H9 (cell line): ENCODE measurements around the gene AGBL4. TPM values are rescaled to one million over a fixed set of nuclear protein-coding genes. Genes with fewer than 3 reads are reported as not detected.

Experiments
- DNase-seq: peaks from one replicate; pipeline ENCODE4 v3.0.0-alpha.2; 2017
- H2AFZ ChIP-seq: one replicate; pipeline ENCODE4 v1.6.1; 2013; ENCODE audit warnings: mild to moderate bottlenecking, low read length, control low read depth, moderate library complexity
- H2AK5ac ChIP-seq: 2 replicates; pipeline ENCODE4 v1.6.1; 2013; ENCODE audit warnings: low read length, control low read depth, mixed read lengths; ENCODE audit not compliant: insufficient read length
- H2BK120ac ChIP-seq: one replicate; pipeline ENCODE4 v1.6.1; 2013; ENCODE audit warnings: low read depth, mild to moderate bottlenecking, low read length, control low read depth, inconsistent platforms; ENCODE audit not compliant: poor library complexity, severe bottlenecking
- H2BK12ac ChIP-seq: 2 replicates; pipeline ENCODE4 v1.6.1; 2013; ENCODE audit warnings: low read length, control low read depth, mixed read lengths, low read depth; ENCODE audit not compliant: insufficient read length
- H2BK15ac ChIP-seq: 2 replicates; pipeline ENCODE4 v1.6.1; 2013; ENCODE audit warnings: low read depth, low read length, control low read depth
- H2BK20ac ChIP-seq: one replicate; pipeline ENCODE4 v1.6.1; 2013; ENCODE audit warnings: low read depth, mild to moderate bottlenecking, low read length, control low read depth, inconsistent platforms; ENCODE audit not compliant: poor library complexity, severe bottlenecking
- H2BK5ac ChIP-seq: 2 replicates; pipeline ENCODE4 v1.6.1; 2013; ENCODE audit warnings: low read length, control low read depth, mixed read lengths; ENCODE audit not compliant: insufficient read length
- H3K14ac ChIP-seq: 2 replicates; pipeline ENCODE4 v1.6.1; 2013; ENCODE audit warnings: low read length, control low read depth; ENCODE audit not compliant: insufficient read depth
- H3K18ac ChIP-seq: 2 replicates; pipeline ENCODE4 v1.6.1; 2013; ENCODE audit warnings: low read depth, mild to moderate bottlenecking, mixed read lengths, low read length, control low read depth; ENCODE audit not compliant: insufficient read length
- H3K23ac ChIP-seq: 2 replicates; pipeline ENCODE4 v1.6.1; 2013; ENCODE audit warnings: low read length, control low read depth, mixed read lengths, low read depth; ENCODE audit not compliant: insufficient read length
- H3K23me2 ChIP-seq: 2 replicates; pipeline ENCODE4 v1.6.1; 2013; ENCODE audit warnings: low read depth, mild to moderate bottlenecking, mixed read lengths, low read length, control low read depth; ENCODE audit not compliant: insufficient read length, poor library complexity, severe bottlenecking
- H3K27ac ChIP-seq: 2 replicates; pipeline ENCODE4 v1.5.1; 2013; ENCODE audit warnings: low read length, control low read depth, mixed read lengths, low read depth; ENCODE audit not compliant: insufficient read length
- H3K27me3 ChIP-seq: 2 replicates; pipeline ENCODE4 v1.6.1; 2013; ENCODE audit warnings: low read length, control low read depth, inconsistent platforms; ENCODE audit not compliant: insufficient read depth
- H3K4ac ChIP-seq: 2 replicates; pipeline ENCODE4 v1.6.1; 2013; ENCODE audit warnings: low read depth, mild to moderate bottlenecking, control low read depth, inconsistent platforms, low read length, moderate library complexity
- H3K4me1 ChIP-seq: 2 replicates; pipeline ENCODE4 v1.6.1; 2013; ENCODE audit warnings: low read length, control low read depth, inconsistent platforms; ENCODE audit not compliant: insufficient read depth
- H3K4me2 ChIP-seq: 2 replicates; pipeline ENCODE4 v1.6.1; 2013; ENCODE audit warnings: low read length, control low read depth, mixed read lengths; ENCODE audit not compliant: insufficient read length, insufficient read depth
- H3K56ac ChIP-seq: 2 replicates; pipeline ENCODE4 v1.6.1; 2013; ENCODE audit warnings: low read depth, mild to moderate bottlenecking, mixed read lengths, low read length, control low read depth; ENCODE audit not compliant: insufficient read length
- H3K79me1 ChIP-seq: 2 replicates; pipeline ENCODE4 v1.6.1; 2013; ENCODE audit warnings: low read depth, mild to moderate bottlenecking, moderate library complexity, low read length, control low read depth, inconsistent platforms; ENCODE audit not compliant: insufficient read depth, poor library complexity, severe bottlenecking
- H3K79me2 ChIP-seq: 2 replicates; pipeline ENCODE4 v1.6.1; 2013; ENCODE audit warnings: low read length, control low read depth, inconsistent platforms; ENCODE audit not compliant: insufficient read depth
- H3K9ac ChIP-seq: 2 replicates; pipeline ENCODE4 v1.6.1; 2013; ENCODE audit warnings: low read length, control low read depth, mixed read lengths; ENCODE audit not compliant: insufficient read length; ENCODE audit errors: extremely low read depth
- H3K9me3 ChIP-seq: one replicate; pipeline ENCODE4 v1.6.1; 2013; ENCODE audit warnings: low read depth, low read length, inconsistent platforms; ENCODE audit not compliant: control insufficient read depth
- H3T11ph ChIP-seq: one replicate; pipeline ENCODE4 v1.6.1; 2013; ENCODE audit warnings: mild to moderate bottlenecking, low read length, control low read depth, inconsistent platforms
- H4K20me1 ChIP-seq: one replicate; pipeline ENCODE4 v1.6.1; 2013; ENCODE audit not compliant: control insufficient read depth, insufficient read length, insufficient read depth
- H4K5ac ChIP-seq: 2 replicates; pipeline ENCODE4 v1.6.1; 2013; ENCODE audit warnings: low read depth, mild to moderate bottlenecking, mixed read lengths, low read length, control low read depth; ENCODE audit not compliant: insufficient read length
- H4K8ac ChIP-seq: replicated peaks from 2 replicates; pipeline ENCODE4 v1.6.1; 2013; ENCODE audit warnings: low read length, control low read depth, mixed read lengths, low read depth; ENCODE audit not compliant: insufficient read length
- H4K91ac ChIP-seq: 2 replicates; pipeline ENCODE4 v1.6.1; 2013; ENCODE audit warnings: low read depth, mild to moderate bottlenecking, moderate library complexity, mixed read lengths, low read length, control low read depth; ENCODE audit not compliant: insufficient read length
- H3K27ac Mint-ChIP-seq, 3 experiments: 2 replicates in 2 of 3; 3 replicates in 1 of 3; pipeline ENCODE4 v1.8.0; 2020 to 2021; ENCODE audit warnings: mixed read lengths in 3 of 3, mild to moderate bottlenecking in 1 of 3, moderate library complexity in 1 of 3
- H3K27me3 Mint-ChIP-seq: 2 replicates; pipeline ENCODE4 v1.8.0; 2021; ENCODE audit warnings: low read depth, mild to moderate bottlenecking, moderate library complexity, mixed read lengths
- H3K36me3 Mint-ChIP-seq, 3 experiments: 2 replicates in 2 of 3; 3 replicates in 1 of 3; pipeline ENCODE4 v1.8.0; 2020 to 2021; ENCODE audit warnings: low read depth in 3 of 3, mixed read lengths in 3 of 3; ENCODE audit not compliant: insufficient read depth in 1 of 3
- H3K4me1 Mint-ChIP-seq, 2 experiments: 2 replicates each; pipeline ENCODE4 v1.8.0; 2020; ENCODE audit warnings: mixed read lengths in 2 of 2
- H3K4me3 Mint-ChIP-seq, 2 experiments: 2 replicates in 1 of 2; 3 replicates in 1 of 2; pipeline ENCODE4 v1.8.0; 2020 to 2021; ENCODE audit warnings: mild to moderate bottlenecking in 2 of 2, mixed read lengths in 2 of 2, moderate library complexity in 1 of 2
- H3K9me3 Mint-ChIP-seq, 2 experiments: 2 replicates in 1 of 2; 3 replicates in 1 of 2; pipeline ENCODE4 v1.8.0; 2020; ENCODE audit warnings: mild to moderate bottlenecking in 2 of 2, mixed read lengths in 2 of 2, moderate library complexity in 1 of 2
- WGBS: extraction: QIAGEN DNeasy Blood & Tissue Kit; methylation state at CpG from one replicate; pipeline ENCODE4 v1.1.7; 2013; ENCODE audit warnings: missing lambda C conversion rate, low lambda C conversion rate, mixed read lengths; ENCODE audit not compliant: insufficient read length; ENCODE audit errors: extremely low coverage; 5-methylcytosine and 5-hydroxymethylcytosine counted together
- total RNA-seq: library from RNA; stranded (reverse); gene quantifications from 2 replicates; pipeline ENCODE4 v1.2.1, GENCODE V29; 2021
- TF ChIP-seq, protein P1 (sequence below): fragments of 200-600 bp; sonication (generic); conservative IDR thresholded peaks from 3 replicates; pipeline ENCODE4 v1.8.0; 2021; ENCODE audit warnings: antibody characterized with exemption, mild to moderate bottlenecking

The AGBL4 gene
- total RNA-seq, 1 experiment from 2014 or later, result not detected

DNA sequence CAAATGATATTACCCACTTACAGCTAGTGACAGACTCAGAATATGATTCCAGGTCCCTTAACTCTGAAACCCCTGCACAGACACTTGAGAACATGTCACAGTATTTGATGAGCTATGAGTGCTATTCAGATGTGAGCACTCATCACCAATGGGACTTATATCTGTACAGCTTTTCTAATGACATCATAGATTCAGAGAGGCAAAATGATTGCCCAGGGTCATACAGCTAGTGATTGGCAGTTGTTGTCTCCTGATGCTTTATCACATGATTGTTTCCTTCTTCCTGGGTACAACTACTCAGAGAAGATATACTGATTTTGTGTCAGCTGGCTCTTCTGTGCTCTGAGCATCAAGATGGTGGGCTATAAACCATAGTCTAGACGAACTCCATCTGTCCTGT is 819.0 kb downstream of the AGBL4 start:
- no peaks in the 10 kb centered on the region for H3K79me1 ChIP-seq
- no peaks in the 10 kb centered on the region for H3K79me2 ChIP-seq
- Mint-ChIP-seq H3K4me1 (no peaks in the 10 kb centered on the region), H3K4me3 (no peak overlapping the region), H3K27me3 (no peaks in the 10 kb centered on the region; the same call in 1 of the 2 replicates), H3K36me3 (peaks cover under 1 to 25% (median 3%) of the 10 kb centered on the region in 3 experiments; a peak in 6 of 7 replicates), H3K9me3 (peaks cover 93 to 96% of the 10 kb centered on the region in 2 experiments), H3K27ac (no peak overlapping the region)
- H2BK20ac ChIP-seq, result no peak overlapping the region
- no peaks in the 10 kb centered on the region for H3K23me2 ChIP-seq
- no peak overlapping the region for H2BK15ac ChIP-seq
- no peak overlapping the region for H3T11ph ChIP-seq
- no peak overlapping the region for H3K23ac ChIP-seq
- no peak for DNase-seq
- H2AFZ ChIP-seq, result no peak overlapping the region
- H4K91ac ChIP-seq, result no peak overlapping the region
- H3K9me3 ChIP-seq, result peaks cover 33% of the 10 kb centered on the region
- H2BK12ac ChIP-seq, result no peak overlapping the region
- no peak overlapping the region for H4K5ac ChIP-seq
- no peak overlapping the region for H3K4ac ChIP-seq
- WGBS, result no CpG with 5 or more reads among the region's 1 CpG
- no peak overlapping the region for H3K27ac ChIP-seq
- H3K4me1 ChIP-seq, result no peaks in the 10 kb centered on the region
- H3K27me3 ChIP-seq, result no peaks in the 10 kb centered on the region
- no peak overlapping the region for H4K8ac ChIP-seq
- no peak overlapping the region for H3K4me2 ChIP-seq
- no peak overlapping the region for H3K9ac ChIP-seq
- H4K20me1 ChIP-seq, result no peaks in the 10 kb centered on the region
- TF ChIP-seq, protein P1, sequence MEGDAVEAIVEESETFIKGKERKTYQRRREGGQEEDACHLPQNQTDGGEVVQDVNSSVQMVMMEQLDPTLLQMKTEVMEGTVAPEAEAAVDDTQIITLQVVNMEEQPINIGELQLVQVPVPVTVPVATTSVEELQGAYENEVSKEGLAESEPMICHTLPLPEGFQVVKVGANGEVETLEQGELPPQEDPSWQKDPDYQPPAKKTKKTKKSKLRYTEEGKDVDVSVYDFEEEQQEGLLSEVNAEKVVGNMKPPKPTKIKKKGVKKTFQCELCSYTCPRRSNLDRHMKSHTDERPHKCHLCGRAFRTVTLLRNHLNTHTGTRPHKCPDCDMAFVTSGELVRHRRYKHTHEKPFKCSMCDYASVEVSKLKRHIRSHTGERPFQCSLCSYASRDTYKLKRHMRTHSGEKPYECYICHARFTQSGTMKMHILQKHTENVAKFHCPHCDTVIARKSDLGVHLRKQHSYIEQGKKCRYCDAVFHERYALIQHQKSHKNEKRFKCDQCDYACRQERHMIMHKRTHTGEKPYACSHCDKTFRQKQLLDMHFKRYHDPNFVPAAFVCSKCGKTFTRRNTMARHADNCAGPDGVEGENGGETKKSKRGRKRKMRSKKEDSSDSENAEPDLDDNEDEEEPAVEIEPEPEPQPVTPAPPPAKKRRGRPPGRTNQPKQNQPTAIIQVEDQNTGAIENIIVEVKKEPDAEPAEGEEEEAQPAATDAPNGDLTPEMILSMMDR, result no peak
- no peak overlapping the region for H2BK5ac ChIP-seq
- H2BK120ac ChIP-seq, result no peak overlapping the region
- H3K18ac ChIP-seq, result no peak overlapping the region
- H3K56ac ChIP-seq, result no peak overlapping the region
- H2AK5ac ChIP-seq, result no peak overlapping the region
- no peak overlapping the region for H3K14ac ChIP-seq
